Measurements from ENCODE around the gene CNKSR1.

GRCh38 chr1:26159743-26160039 lies 17.6 kb upstream of the CNKSR1 start:
- TF ChIP-seq CTCF (IDR thresholded peaks at IDR 0.05) = no peak
- no peak for TF ChIP-seq EZH2 (IDR thresholded peaks at IDR 0.05; ENCODE audit: borderline replicate concordance, insufficient read depth, low read depth, low read length, poor library complexity, severe bottlenecking)

All from B cell (primary cell).